HFFc6 (cell line): Measurements from ENCODE around the gene RAB27B. TPM values are rescaled to one million over a fixed set of nuclear protein-coding genes. Genes with fewer than 3 reads are reported as not detected.

Experiments
- DNase-seq: peaks from one replicate; pipeline ENCODE4 v3.0.0-alpha.2; 2018
- H3K27ac Mint-ChIP-seq: 2 replicates; pipeline ENCODE4 v1.8.0; 2020; ENCODE audit warnings: mild to moderate bottlenecking, mixed read lengths
- H3K27me3 Mint-ChIP-seq: 2 replicates; pipeline ENCODE4 v1.8.0; 2021; ENCODE audit warnings: mild to moderate bottlenecking, moderate library complexity, mixed read lengths; ENCODE audit not compliant: insufficient read depth
- H3K36me3 Mint-ChIP-seq: 2 replicates; pipeline ENCODE4 v1.8.0; 2021; ENCODE audit warnings: low read depth, mixed read lengths
- H3K4me1 Mint-ChIP-seq: 2 replicates; pipeline ENCODE4 v1.8.0; 2020; ENCODE audit warnings: low read depth, mixed read lengths
- H3K4me3 Mint-ChIP-seq: 2 replicates; pipeline ENCODE4 v1.8.0; 2020; ENCODE audit warnings: mild to moderate bottlenecking, moderate library complexity, mixed read lengths
- H3K9me3 Mint-ChIP-seq: 2 replicates; pipeline ENCODE4 v1.8.0; 2020; ENCODE audit warnings: mild to moderate bottlenecking, mixed read lengths
- CTCF ChIP-seq: fragments of 200-600 bp; sonication (generic); IDR thresholded peaks from 2 replicates; pipeline ENCODE4 v1.5.0; 2021; ENCODE audit warnings: antibody characterized with exemption, mild to moderate bottlenecking
- total RNA-seq, 6 experiments: library from RNA; stranded (reverse); fragmentation: NEBNext Ultra II Directional; extraction: Animal tissue kit (Norgen Biotek cat#: 25700); gene quantifications; 2 replicates in 1 of 6; 3 replicates in 5 of 6; pipeline ENCODE4 v1.2.3, GENCODE V29; 2021

The RAB27B gene
- total RNA-seq, 6 experiments from 2014 or later: 0.34 to 2.2 (median 0.79) TPM

- Mint-ChIP-seq H3K27ac (no peak overlapping the region; the same call in 1 of the 2 replicates), H3K9me3 (no peaks in the 10 kb centered on the region), H3K4me1 (peaks cover 26% of the 10 kb centered on the region), H3K4me3 (no peak overlapping the region), H3K27me3 (no peaks in the 10 kb centered on the region; the same call in 1 of the 2 replicates), H3K36me3 (no peaks in the 10 kb centered on the region)
- no peak for TF ChIP-seq CTCF
- peak; percentile 16 for DNase-seq
These were observed 15.0 kb downstream of the RAB27B start for GRCh38 chr18:54843314-54843713.

GRCh38 chr18:54845787-54846186 lies 17.5 kb downstream of the RAB27B start:
- H3K27me3 Mint-ChIP-seq: no peaks in the 10 kb centered on the region; the same call in 1 of the 2 replicates
- H3K9me3 Mint-ChIP-seq: no peaks in the 10 kb centered on the region
- no peak overlapping the region for H3K27ac Mint-ChIP-seq
- TF ChIP-seq CTCF: no peak
- no peaks in the 10 kb centered on the region for H3K36me3 Mint-ChIP-seq
- no peak overlapping the region for H3K4me3 Mint-ChIP-seq
- peak; percentile 44 for DNase-seq
- peaks cover 26% of the 10 kb centered on the region for H3K4me1 Mint-ChIP-seq

GRCh38 chr18:54848121-54848520 lies 19.8 kb downstream of the RAB27B start:
- no peaks in the 10 kb centered on the region; the same call in none of the 2 replicates for H3K27me3 Mint-ChIP-seq
- H3K9me3 Mint-ChIP-seq: no peaks in the 10 kb centered on the region
- H3K36me3 Mint-ChIP-seq: no peaks in the 10 kb centered on the region

GRCh38 chr18:54849683-54850082 lies 21.4 kb downstream of the RAB27B start:
- no peaks in the 10 kb centered on the region for H3K36me3 Mint-ChIP-seq
- no peak overlapping the region for H3K4me3 Mint-ChIP-seq
- no peak for TF ChIP-seq CTCF

More at GRCh38 chr18:54848121-54848520, 19.8 kb downstream of the RAB27B start:
- peaks cover 26% of the 10 kb centered on the region for H3K4me1 Mint-ChIP-seq
- no peak overlapping the region for H3K27ac Mint-ChIP-seq
- no peak for TF ChIP-seq CTCF
- DNase-seq: no peak
- H3K4me3 Mint-ChIP-seq: no peak overlapping the region

GRCh38 chr18:54850598-54850997 lies 22.3 kb downstream of the RAB27B start:
- Mint-ChIP-seq H3K4me1 (peaks cover 16% of the 10 kb centered on the region), H3K36me3 (no peaks in the 10 kb centered on the region), H3K9me3 (no peaks in the 10 kb centered on the region), H3K4me3 (no peak overlapping the region), H3K27ac (no peak overlapping the region), H3K27me3 (no peaks in the 10 kb centered on the region; the same call in none of the 2 replicates)
- DNase-seq: no peak
- no peak for TF ChIP-seq CTCF

More at GRCh38 chr18:54849683-54850082, 21.4 kb downstream of the RAB27B start:
- DNase-seq: no peak
- H3K27ac Mint-ChIP-seq: no peak overlapping the region
- H3K4me1 Mint-ChIP-seq: peaks cover 20% of the 10 kb centered on the region
- no peaks in the 10 kb centered on the region for H3K9me3 Mint-ChIP-seq
- H3K27me3 Mint-ChIP-seq: no peaks in the 10 kb centered on the region; the same call in none of the 2 replicates
